ENCODE results near the gene PTPRZ1.

PTPRZ1 gene

GRCh38 chr7:121945066-121945465 lies 72.1 kb downstream of the PTPRZ1 start:
- H3K4me3 ChIP-seq (replicated peaks in 1 of 2; ENCODE audit: low read depth in 2 of 2, low read length in 2 of 2) = no peak overlapping the region
- TF ChIP-seq CTCF (IDR thresholded peaks at IDR 0.05; ENCODE audit: low read depth, low read length) = no peak
- no peak for DNase-seq (ENCODE audit: low read depth in 2 of 2)

GRCh38 chr7:121945480-121946236 lies 72.7 kb downstream of the PTPRZ1 start:
- H3K4me3 ChIP-seq (replicated peaks in 1 of 2; ENCODE audit: low read depth in 2 of 2, low read length in 2 of 2) = no peak overlapping the region
- DNase-seq (ENCODE audit: low read depth in 2 of 2) = peak; percentile 8 to 13
- no peak for TF ChIP-seq CTCF (IDR thresholded peaks at IDR 0.05; ENCODE audit: low read depth, low read length)

GRCh38 chr7:121953164-121953563 lies 80.2 kb downstream of the PTPRZ1 start:
- no peak for DNase-seq (ENCODE audit: low read depth in 2 of 2)
- no peak for TF ChIP-seq CTCF (IDR thresholded peaks at IDR 0.05; ENCODE audit: low read depth, low read length)
- H3K4me3 ChIP-seq (replicated peaks in 1 of 2; ENCODE audit: low read depth in 2 of 2, low read length in 2 of 2) = no peak overlapping the region

GRCh38 chr7:121953601-121954000 lies 80.6 kb downstream of the PTPRZ1 start:
- no peak overlapping the region for H3K4me3 ChIP-seq (replicated peaks in 1 of 2; ENCODE audit: low read depth in 2 of 2, low read length in 2 of 2)
- no peak for TF ChIP-seq CTCF (IDR thresholded peaks at IDR 0.05; ENCODE audit: low read depth, low read length)
- DNase-seq (ENCODE audit: low read depth in 2 of 2) = no peak

GRCh38 chr7:121954803-121955202 lies 81.8 kb downstream of the PTPRZ1 start:
- no peak for TF ChIP-seq CTCF (IDR thresholded peaks at IDR 0.05; ENCODE audit: low read depth, low read length)
- DNase-seq (ENCODE audit: low read depth in 2 of 2) = peak; percentile 31 to 73
- no peak overlapping the region for H3K4me3 ChIP-seq (replicated peaks in 1 of 2; ENCODE audit: low read depth in 2 of 2, low read length in 2 of 2)

- no peak overlapping the region for H3K4me3 ChIP-seq (replicated peaks in 1 of 2; ENCODE audit: low read depth in 2 of 2, low read length in 2 of 2)
- no peak for DNase-seq (ENCODE audit: low read depth in 2 of 2)
- no peak for TF ChIP-seq CTCF (IDR thresholded peaks at IDR 0.05; ENCODE audit: low read depth, low read length)
Observed at GRCh38 chr7:121957626-121958025, 84.7 kb downstream of the PTPRZ1 start.

- TF ChIP-seq CTCF (IDR thresholded peaks at IDR 0.05; ENCODE audit: low read depth, low read length) = no peak
- no peak for DNase-seq (ENCODE audit: low read depth in 2 of 2)
- H3K4me3 ChIP-seq (replicated peaks in 1 of 2; ENCODE audit: low read depth in 2 of 2, low read length in 2 of 2) = no peak overlapping the region
Observed at GRCh38 chr7:121960678-121961077, 87.7 kb downstream of the PTPRZ1 start.
